ENCODE results near the gene GPRIN1.

GRCh38 chr5:176606032-176606431 is 3.9 kb downstream of the GPRIN1 start:
- TF ChIP-seq HDGF (IDR thresholded peaks at IDR 0.05; ENCODE audit: borderline replicate concordance) = no peak
- TF ChIP-seq TARDBP (IDR thresholded peaks at IDR 0.05) = no peak

All from HEK293T (cell line).